Measurements from ENCODE around the gene DPP6. TPM values are rescaled to one million over a fixed set of nuclear protein-coding genes. Genes with fewer than 3 reads are reported as not detected.
"Not testable (repeated sequence)": the region's sequence is repeated elsewhere in the genome, so short reads cannot be mapped to it uniquely, and the experiment has no call there.

The DPP6 gene
- total RNA-seq, 2 donors from 2014 or later = not detected

GRCh38 chr7:154109615-154110014 lies 57.4 kb downstream of the DPP6 start:
- ATAC-seq (replicated peaks in 1 of 2); H3K27me3 Mint-ChIP-seq (ENCODE audit: low read depth); H3K4me3 Mint-ChIP-seq; DNase-seq; H3K9me3 Mint-ChIP-seq; H3K4me1 Mint-ChIP-seq (ENCODE audit: low read depth); H3K36me3 Mint-ChIP-seq (ENCODE audit: insufficient read depth in 2 of 2); H3K27ac Mint-ChIP-seq: not testable (repeated sequence)

GRCh38 chr7:154113732-154114351 lies 61.6 kb downstream of the DPP6 start:
- H3K4me1 Mint-ChIP-seq (ENCODE audit: low read depth); H3K36me3 Mint-ChIP-seq (ENCODE audit: insufficient read depth in 2 of 2); ATAC-seq (replicated peaks in 1 of 2); DNase-seq; H3K4me3 Mint-ChIP-seq; H3K27me3 Mint-ChIP-seq (ENCODE audit: low read depth); H3K27ac Mint-ChIP-seq; H3K9me3 Mint-ChIP-seq: not testable (repeated sequence)

- not testable (repeated sequence) for H3K27me3 Mint-ChIP-seq (ENCODE audit: low read depth); H3K4me3 Mint-ChIP-seq; ATAC-seq (replicated peaks in 1 of 2); H3K27ac Mint-ChIP-seq; DNase-seq; H3K4me1 Mint-ChIP-seq (ENCODE audit: low read depth); H3K36me3 Mint-ChIP-seq (ENCODE audit: insufficient read depth in 2 of 2); H3K9me3 Mint-ChIP-seq
Measured at GRCh38 chr7:154117411-154118390, 65.5 kb downstream of the DPP6 start.

- ATAC-seq (replicated peaks in 1 of 2); DNase-seq; H3K4me1 Mint-ChIP-seq (ENCODE audit: low read depth); H3K4me3 Mint-ChIP-seq; H3K27ac Mint-ChIP-seq; H3K36me3 Mint-ChIP-seq (ENCODE audit: insufficient read depth in 2 of 2); H3K9me3 Mint-ChIP-seq; H3K27me3 Mint-ChIP-seq (ENCODE audit: low read depth): not testable (repeated sequence)
Measured at GRCh38 chr7:154120825-154121224, 68.6 kb downstream of the DPP6 start.

GRCh38 chr7:154122720-154123119 lies 70.5 kb downstream of the DPP6 start:
- not testable (repeated sequence) for H3K36me3 Mint-ChIP-seq (ENCODE audit: insufficient read depth in 2 of 2); H3K27me3 Mint-ChIP-seq (ENCODE audit: low read depth); ATAC-seq (replicated peaks in 1 of 2); H3K27ac Mint-ChIP-seq; H3K4me1 Mint-ChIP-seq (ENCODE audit: low read depth); H3K9me3 Mint-ChIP-seq; DNase-seq; H3K4me3 Mint-ChIP-seq

GRCh38 chr7:154123397-154123796 lies 71.2 kb downstream of the DPP6 start:
- H3K36me3 Mint-ChIP-seq (ENCODE audit: insufficient read depth in 2 of 2); H3K4me1 Mint-ChIP-seq (ENCODE audit: low read depth); H3K4me3 Mint-ChIP-seq; DNase-seq; H3K9me3 Mint-ChIP-seq; H3K27me3 Mint-ChIP-seq (ENCODE audit: low read depth); ATAC-seq (replicated peaks in 1 of 2); H3K27ac Mint-ChIP-seq: not testable (repeated sequence)

- not testable (repeated sequence) for H3K27ac Mint-ChIP-seq; ATAC-seq (replicated peaks in 1 of 2); DNase-seq; H3K4me3 Mint-ChIP-seq; H3K27me3 Mint-ChIP-seq (ENCODE audit: low read depth); H3K9me3 Mint-ChIP-seq; H3K4me1 Mint-ChIP-seq (ENCODE audit: low read depth); H3K36me3 Mint-ChIP-seq (ENCODE audit: insufficient read depth in 2 of 2)
Measured at GRCh38 chr7:154129142-154129541, 76.9 kb downstream of the DPP6 start.

- not testable (repeated sequence) for H3K4me3 Mint-ChIP-seq; H3K36me3 Mint-ChIP-seq (ENCODE audit: insufficient read depth in 2 of 2); H3K27me3 Mint-ChIP-seq (ENCODE audit: low read depth); DNase-seq; H3K4me1 Mint-ChIP-seq (ENCODE audit: low read depth); H3K27ac Mint-ChIP-seq; ATAC-seq (replicated peaks in 1 of 2)
- H3K9me3 Mint-ChIP-seq = peaks cover 7 to 10% of the 10 kb centered on the region in 2 donors
Measured at GRCh38 chr7:154132617-154133016, 80.4 kb downstream of the DPP6 start.

- H3K9me3 Mint-ChIP-seq = peaks cover 7 to 10% of the 10 kb centered on the region in 2 donors
- H3K4me3 Mint-ChIP-seq; H3K27me3 Mint-ChIP-seq (ENCODE audit: low read depth); H3K4me1 Mint-ChIP-seq (ENCODE audit: low read depth); H3K36me3 Mint-ChIP-seq (ENCODE audit: insufficient read depth in 2 of 2); H3K27ac Mint-ChIP-seq; ATAC-seq (replicated peaks in 1 of 2); DNase-seq: not testable (repeated sequence)
Measured at GRCh38 chr7:154133703-154134277, 81.6 kb downstream of the DPP6 start.

GRCh38 chr7:154134698-154135097 lies 82.5 kb downstream of the DPP6 start:
- H3K4me1 Mint-ChIP-seq (ENCODE audit: low read depth); H3K27ac Mint-ChIP-seq; H3K36me3 Mint-ChIP-seq (ENCODE audit: insufficient read depth in 2 of 2); H3K4me3 Mint-ChIP-seq; DNase-seq; H3K27me3 Mint-ChIP-seq (ENCODE audit: low read depth); ATAC-seq (replicated peaks in 1 of 2): not testable (repeated sequence)
- peaks cover 7 to 10% of the 10 kb centered on the region in 2 donors for H3K9me3 Mint-ChIP-seq

- not testable (repeated sequence) for DNase-seq; H3K27me3 Mint-ChIP-seq (ENCODE audit: low read depth); H3K4me3 Mint-ChIP-seq; H3K4me1 Mint-ChIP-seq (ENCODE audit: low read depth); ATAC-seq (replicated peaks in 1 of 2); H3K36me3 Mint-ChIP-seq (ENCODE audit: insufficient read depth in 2 of 2); H3K27ac Mint-ChIP-seq
- H3K9me3 Mint-ChIP-seq = peaks cover 7 to 10% of the 10 kb centered on the region in 2 donors
Measured at GRCh38 chr7:154135646-154136045, 83.4 kb downstream of the DPP6 start.

GRCh38 chr7:154145922-154146706 lies 93.9 kb downstream of the DPP6 start:
- H3K9me3 Mint-ChIP-seq; DNase-seq; H3K27ac Mint-ChIP-seq; ATAC-seq (replicated peaks in 1 of 2); H3K4me1 Mint-ChIP-seq (ENCODE audit: low read depth); H3K4me3 Mint-ChIP-seq; H3K36me3 Mint-ChIP-seq (ENCODE audit: insufficient read depth in 2 of 2); H3K27me3 Mint-ChIP-seq (ENCODE audit: low read depth): not testable (repeated sequence)

- peak in 1 of 2 donors; percentile 32 for ATAC-seq (replicated peaks in 1 of 2)
Measured at GRCh38 chr7:154146707-154147038, 94.5 kb downstream of the DPP6 start.

More at GRCh38 chr7:154146707-154147038, 94.5 kb downstream of the DPP6 start:
- not testable (repeated sequence) for H3K9me3 Mint-ChIP-seq; DNase-seq; H3K36me3 Mint-ChIP-seq (ENCODE audit: insufficient read depth in 2 of 2); H3K4me1 Mint-ChIP-seq (ENCODE audit: low read depth); H3K4me3 Mint-ChIP-seq; H3K27ac Mint-ChIP-seq; H3K27me3 Mint-ChIP-seq (ENCODE audit: low read depth)
